Heart right ventricle (tissue), 16 donors: ENCODE data around the gene CD151. TPM values are rescaled to one million over a fixed set of nuclear protein-coding genes. Genes with fewer than 3 reads are reported as not detected.
A peak's percentile ranks its signal among the peaks of the same experiment; 100 is the strongest.

Experiments
- ATAC-seq, 8 donors: fragments of 200-7000 bp; cut with Tn5 transposase; one replicate each; pipeline ENCODE4 v1.9.1; 2020; ENCODE audit warnings: mild to moderate bottlenecking in 8 of 8, moderate library complexity in 8 of 8, moderate number of reproducible peaks in 1 of 8
- DNase-seq, 2 donors: peaks; one replicate each; pipeline ENCODE4 v3.0.0-alpha.2; 2020
- H3K27ac ChIP-seq, 10 donors: fragments of 200-600 bp; sonication (generic) in 2 of 10; one replicate each; pipeline versions ENCODE4 v1.5.0 to v1.8.0; 2020 to 2022; ENCODE audit warnings: mild to moderate bottlenecking in 3 of 10
- H3K27me3 ChIP-seq, 7 donors: fragments of 200-600 bp; one replicate each; pipeline ENCODE4 v1.8.0; 2021 to 2022; ENCODE audit warnings: mild to moderate bottlenecking in 2 of 7
- H3K36me3 ChIP-seq, 9 donors: fragments of 200-600 bp; sonication (generic) in 1 of 9; one replicate each; pipeline versions ENCODE4 v1.5.0 to v1.8.0; 2020 to 2022; ENCODE audit warnings: mild to moderate bottlenecking in 2 of 9
- H3K4me1 ChIP-seq, 9 donors: fragments of 200-600 bp; sonication (generic) in 1 of 9; one replicate each; pipeline versions ENCODE4 v1.5.0 to v1.8.0; 2020 to 2022; ENCODE audit warnings: mild to moderate bottlenecking in 4 of 9
- H3K4me3 ChIP-seq, 10 donors: fragments of 200-600 bp; sonication (generic) in 2 of 10; one replicate each; pipeline versions ENCODE4 v1.5.0 to v1.8.0; 2020 to 2022; ENCODE audit warnings: mild to moderate bottlenecking in 7 of 10, moderate library complexity in 2 of 10
- H3K9me3 ChIP-seq, 11 donors: fragments of 200-600 bp in 10 of 11; sonication (generic) in 2 of 11; one replicate each; pipeline versions ENCODE4 v1.5.0 to v1.8.0; 2013 to 2022; ENCODE audit warnings: mild to moderate bottlenecking in 2 of 11, control low read depth in 1 of 11, moderate library complexity in 1 of 11
- WGBS, 2 donors: extraction: QIAGEN DNeasy Blood & Tissue Kit; methylation state at CpG; one replicate each; pipeline ENCODE4 v1.1.7; 2013; ENCODE audit warnings: inconsistent platforms in 1 of 2; 5-methylcytosine and 5-hydroxymethylcytosine counted together
- intact Hi-C, 10 donors: fragments of 100-400 bp; cut with DNase I; formaldehyde crosslinking; loops; one replicate each; pipeline versions ENCODE4 v1.11.1 to v1.14.2; 2022
- polyA plus RNA-seq, 2 donors: library from polyadenylated mRNA; stranded (reverse); fragments of 200-250 nt; gene quantifications; one replicate each; pipeline ENCODE4 v1.2.3, GENCODE V29; 2013
- total RNA-seq, 10 donors: library from RNA; stranded (reverse); fragmentation: NEBNext Ultra II Directional in 3 of 10; extraction: Animal tissue kit (Norgen Biotek cat#: 25700) in 3 of 10; gene quantifications; one replicate each; pipeline versions ENCODE4 v1.2.1 to v1.2.4, GENCODE V29; 2021 to 2023
- TF ChIP-seq, protein P1 (sequence below), 9 donors: fragments of 200-600 bp; sonication (generic) in 2 of 9; IDR thresholded peaks; one replicate each; pipeline versions ENCODE4 v1.5.0 to v1.8.0; 2021 to 2022; ENCODE audit warnings: antibody characterized with exemption in 9 of 9, mild to moderate bottlenecking in 5 of 9, moderate library complexity in 1 of 9
- donor health status: Arrhythmogenic right ventricular cardiomyopathy.
- donor health status: ischemic (EF 13 %, LVEDD 7.1; RV severe dilation, severe dysfunction).
- donor health status: healthy with polysubstance abuse.
- donor health status: DM: no; HTN: yes; CAD: no.
- donor health status: DM: no; HTN: no; CAD: no.
- donor health status: ischemic (EF 25% LVEDD 6.9; RV normal size, moderate dysfunction).
- donor health status: ischemic (EF 25% LVEDD 5.7; RV mildly dilated, moderate dysfunction).
- donor health status: healthy.
- donor health status: DM: yes; HTN: yes; CAD: no.
- donor health status: Ischemic cardiomyopathy.
- donor health status: ischemic (EF 35%, LVEDD 5.7; RV mildly dilated, moderate dysfunction).
- donor health status: nonischemic (EF 11% LVEDD 7.7; RV severe dilation, severe dysfunction).
- donor health status: DM: yes; HTN: yes; CAD: no.
- donor health status: PGD.
- donor health status: ischemic (EF 29% LVEDD 5.4; RV normal size, mild dysfunction).
- donor health status: nonischemic (EF 23%, LVEDD 6.1; RV moderate dilation, normal function).

CD151 gene
- total and polyA plus RNA-seq, 12 donors, result 286 to 684 (median 466) TPM

DNA sequence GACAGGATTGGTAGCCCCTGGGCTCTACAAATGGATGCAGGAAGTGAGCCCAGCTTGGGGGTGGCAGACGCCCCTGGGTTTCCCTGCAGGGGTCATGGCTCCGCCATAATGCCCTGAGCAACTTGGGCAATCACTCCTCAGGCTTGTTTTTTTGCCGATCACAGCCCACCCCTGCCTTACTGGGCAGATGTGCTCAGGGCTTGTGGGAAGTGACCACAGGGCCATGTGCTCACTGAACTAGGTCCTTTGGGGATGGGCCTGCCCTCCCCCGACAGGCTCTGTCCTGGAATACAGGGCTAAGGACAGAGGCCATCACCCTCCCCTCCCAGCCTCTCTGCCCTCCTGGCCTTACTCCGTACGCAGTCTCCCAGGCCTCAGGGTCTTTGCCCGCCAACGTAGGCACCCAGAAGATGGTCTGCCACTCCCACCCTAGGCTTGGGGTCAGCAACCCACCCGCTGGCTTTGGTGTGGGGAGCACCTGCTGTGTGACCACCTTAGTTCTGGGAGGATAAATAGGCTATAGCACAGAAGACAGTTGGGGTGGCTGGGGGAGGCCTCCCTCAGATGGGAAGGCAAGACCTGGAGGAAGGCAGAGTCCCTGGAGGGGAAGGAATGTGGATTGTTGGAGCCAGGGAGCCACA, 19.2 kb upstream of the CD151 start:
- ATAC-seq (no peak), DNase-seq (no peak)
- H3K4me1 ChIP-seq, result peaks cover 4 to 27% (median 22%) of the 10 kb centered on the region in 9 donors
- H3K4me3 ChIP-seq, result no peak overlapping the region
- 84% methylated on average over 9 of the region's 9 CpGs for WGBS, 2 donors
- no peaks in the 10 kb centered on the region for H3K27me3 ChIP-seq
- TF ChIP-seq, protein P1, sequence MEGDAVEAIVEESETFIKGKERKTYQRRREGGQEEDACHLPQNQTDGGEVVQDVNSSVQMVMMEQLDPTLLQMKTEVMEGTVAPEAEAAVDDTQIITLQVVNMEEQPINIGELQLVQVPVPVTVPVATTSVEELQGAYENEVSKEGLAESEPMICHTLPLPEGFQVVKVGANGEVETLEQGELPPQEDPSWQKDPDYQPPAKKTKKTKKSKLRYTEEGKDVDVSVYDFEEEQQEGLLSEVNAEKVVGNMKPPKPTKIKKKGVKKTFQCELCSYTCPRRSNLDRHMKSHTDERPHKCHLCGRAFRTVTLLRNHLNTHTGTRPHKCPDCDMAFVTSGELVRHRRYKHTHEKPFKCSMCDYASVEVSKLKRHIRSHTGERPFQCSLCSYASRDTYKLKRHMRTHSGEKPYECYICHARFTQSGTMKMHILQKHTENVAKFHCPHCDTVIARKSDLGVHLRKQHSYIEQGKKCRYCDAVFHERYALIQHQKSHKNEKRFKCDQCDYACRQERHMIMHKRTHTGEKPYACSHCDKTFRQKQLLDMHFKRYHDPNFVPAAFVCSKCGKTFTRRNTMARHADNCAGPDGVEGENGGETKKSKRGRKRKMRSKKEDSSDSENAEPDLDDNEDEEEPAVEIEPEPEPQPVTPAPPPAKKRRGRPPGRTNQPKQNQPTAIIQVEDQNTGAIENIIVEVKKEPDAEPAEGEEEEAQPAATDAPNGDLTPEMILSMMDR (IDR thresholded peaks at IDR 0.05), result no peak
- H3K9me3 ChIP-seq, result no peaks in the 10 kb centered on the region
- intact Hi-C loops, result no loop called here
- H3K27ac ChIP-seq, result no peak overlapping the region
- H3K36me3 ChIP-seq, result peaks cover 0 to 44% (median 23%) of the 10 kb centered on the region in 9 donors

DNA sequence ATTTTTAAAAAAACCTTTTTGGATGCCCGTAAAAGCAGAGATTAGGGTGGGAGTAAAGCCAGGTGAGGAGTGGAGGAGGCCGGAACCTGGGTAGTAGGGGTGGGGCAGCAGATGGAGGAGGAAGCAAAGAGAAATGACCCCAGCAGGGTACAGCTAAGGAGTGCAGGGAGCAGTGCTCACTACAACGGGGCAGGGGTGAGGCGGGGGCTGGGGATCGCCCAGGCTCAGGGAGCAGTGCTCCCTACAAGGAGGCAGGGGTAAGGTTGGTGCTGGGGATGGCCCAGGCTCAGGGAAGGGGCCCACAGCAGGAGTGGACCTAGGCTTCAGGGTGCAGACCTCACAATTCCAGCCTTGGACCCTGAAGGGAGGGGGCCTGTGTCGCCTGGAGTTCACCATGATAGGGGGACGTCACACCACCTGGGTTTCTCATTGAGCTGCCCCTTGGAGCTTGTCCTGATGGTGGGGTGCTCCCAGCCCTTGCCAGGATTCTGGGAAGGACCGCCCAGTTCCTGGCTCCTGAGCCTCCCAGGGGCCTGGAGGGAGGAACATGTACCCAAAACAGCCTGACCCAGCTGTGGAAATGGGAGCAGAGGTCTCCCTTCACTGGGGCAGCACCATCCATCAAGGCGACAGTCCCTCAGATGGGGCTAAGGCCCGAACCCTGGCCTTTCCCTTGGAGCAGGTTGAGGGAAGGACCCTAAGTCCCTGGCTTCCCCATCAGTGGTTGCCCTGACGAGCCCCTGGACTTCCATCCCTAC, 16.9 kb upstream of the CD151 start:
- ATAC-seq, result no peak
- TF ChIP-seq, protein P1 (IDR thresholded peaks at IDR 0.05), result no peak
- DNase-seq, result no peak
- H3K36me3 ChIP-seq, result peaks cover 0 to 44% (median 23%) of the 10 kb centered on the region in 9 donors
- 85 to 90% methylated on average over 11 of the region's 11 CpGs for WGBS, 2 donors
- no peaks in the 10 kb centered on the region for H3K27me3 ChIP-seq
- no peaks in the 10 kb centered on the region for H3K9me3 ChIP-seq
- H3K4me1 ChIP-seq, result peaks cover 6 to 32% (median 25%) of the 10 kb centered on the region in 9 donors
- no peak overlapping the region for H3K27ac ChIP-seq
- intact Hi-C loops, result no loop called here
- H3K4me3 ChIP-seq, result no peak overlapping the region

DNA sequence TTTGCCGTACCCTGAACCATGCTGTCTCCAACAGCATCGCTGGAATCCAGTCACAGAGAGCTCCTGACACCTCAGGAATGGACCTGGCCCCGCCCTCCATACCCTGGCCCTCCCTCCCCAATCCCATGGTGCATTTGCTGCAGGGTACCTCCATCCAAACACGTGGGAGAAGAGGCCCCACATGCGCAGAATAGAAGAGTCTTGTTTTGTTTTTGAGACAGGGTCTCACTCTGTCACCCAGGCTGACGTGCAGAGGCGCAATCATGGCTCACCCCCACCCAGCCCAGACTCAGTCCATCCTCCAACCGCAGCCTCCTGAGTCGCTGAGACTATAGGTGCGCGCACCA, 16.3 kb upstream of the CD151 start:
- TF ChIP-seq, protein P1 (IDR thresholded peaks at IDR 0.05), result no peak
- peaks cover 8 to 32% (median 25%) of the 10 kb centered on the region in 9 donors for H3K4me1 ChIP-seq
- no peak for ATAC-seq
- intact Hi-C loops, result no loop called here
- H3K27me3 ChIP-seq, result no peaks in the 10 kb centered on the region
- 78 to 80% methylated on average over 11 of the region's 11 CpGs for WGBS, 2 donors
- H3K27ac ChIP-seq, result no peak overlapping the region
- no peak overlapping the region for H3K4me3 ChIP-seq
- H3K36me3 ChIP-seq, result peaks cover 0 to 42% (median 23%) of the 10 kb centered on the region in 9 donors
- DNase-seq, result no peak
- no peaks in the 10 kb centered on the region for H3K9me3 ChIP-seq

DNA sequence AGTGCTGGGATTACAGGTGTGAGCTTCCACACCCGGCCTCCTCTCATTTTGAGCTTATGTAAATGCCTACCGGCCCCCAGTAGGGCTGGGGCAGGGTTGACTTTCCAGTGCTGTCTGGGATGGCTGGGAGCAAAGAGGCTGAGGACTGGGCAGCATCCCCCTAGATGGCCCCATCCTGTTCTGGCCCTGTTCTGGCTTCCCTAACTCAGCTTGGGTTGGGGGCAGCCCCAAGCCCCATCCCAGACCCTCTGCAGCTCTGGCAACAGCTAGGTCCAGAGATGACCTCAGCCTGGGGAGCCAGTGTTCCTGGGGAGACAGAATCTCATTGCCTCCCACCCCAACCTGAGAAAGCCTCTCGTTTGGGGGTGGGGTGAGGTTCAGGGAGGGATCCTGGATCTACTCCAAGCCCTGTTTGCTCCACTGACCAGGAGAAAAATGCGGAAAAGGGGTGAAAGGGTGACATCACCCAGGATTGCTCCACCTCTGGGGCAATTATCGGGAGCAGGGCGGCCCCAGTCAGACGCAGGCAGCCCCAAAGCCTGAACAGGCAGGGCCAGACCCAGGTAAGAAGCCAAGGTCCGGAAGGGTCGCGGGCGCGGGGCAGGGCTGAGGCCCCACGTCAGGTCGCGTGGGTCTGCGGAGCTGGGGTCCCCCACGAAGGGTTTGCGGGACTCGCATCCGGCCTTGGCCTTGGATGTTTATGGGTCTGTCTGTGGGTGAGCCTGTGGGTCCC, 14.2 kb upstream of the CD151 start, which contains the start of gene PNPLA2:
Gene PNPLA2, plus strand, starts transcription at position 519 of the 733 bp plus-strand sequence. CDS start 805 bp downstream, outside the sequence.
- intact Hi-C loops, result no loop called here
- peak in 4 of 8 donors; percentile 0 to 1 (median 0) for ATAC-seq
- peaks cover 16 to 43% (median 34%) of the 10 kb centered on the region in 9 donors for H3K4me1 ChIP-seq
- H3K27me3 ChIP-seq, result no peaks in the 10 kb centered on the region
- H3K9me3 ChIP-seq, result no peaks in the 10 kb centered on the region
- WGBS, 2 donors, result 32% methylated on average over 20 of the region's 20 CpGs
- H3K4me3 ChIP-seq, result peak within 1 kb of the TSS; percentile 69 to 99 (median 92)
- no peak for DNase-seq
- TF ChIP-seq, protein P1 (IDR thresholded peaks at IDR 0.05), result no peak
- peak within 1 kb of the TSS; percentile 87 to 99 (median 98) for H3K27ac ChIP-seq
- peaks cover 0 to 42% (median 6%) of the 10 kb centered on the region in 9 donors for H3K36me3 ChIP-seq
